ENCODE results near the gene NLGN1. TPM values are rescaled to one million over a fixed set of nuclear protein-coding genes. Genes with fewer than 3 reads are reported as not detected.

The NLGN1 gene
- total RNA-seq, 2 donors from 2014 or later, result 1.3 to 2.4 TPM

DNA sequence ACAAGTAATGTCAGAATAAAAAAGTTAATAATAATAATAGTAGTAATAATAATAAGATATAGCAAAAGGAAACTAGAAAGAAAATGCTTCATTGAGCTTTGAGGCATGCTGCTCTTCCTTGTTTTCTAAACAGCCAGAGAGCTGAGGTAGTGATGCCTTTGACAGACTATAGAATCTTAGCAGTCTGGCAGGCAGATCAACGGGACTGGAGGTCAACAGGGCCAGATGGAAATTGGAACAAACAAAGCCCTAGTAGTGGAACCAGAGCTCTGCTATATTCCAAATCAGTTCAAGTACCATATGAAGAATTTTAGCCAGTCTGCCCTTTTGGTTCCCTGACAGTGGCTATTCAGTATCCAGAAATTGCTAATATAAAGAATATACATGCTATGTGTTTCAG lies 278.6 kb downstream of the NLGN1 start:
- TF ChIP-seq, protein P1, sequence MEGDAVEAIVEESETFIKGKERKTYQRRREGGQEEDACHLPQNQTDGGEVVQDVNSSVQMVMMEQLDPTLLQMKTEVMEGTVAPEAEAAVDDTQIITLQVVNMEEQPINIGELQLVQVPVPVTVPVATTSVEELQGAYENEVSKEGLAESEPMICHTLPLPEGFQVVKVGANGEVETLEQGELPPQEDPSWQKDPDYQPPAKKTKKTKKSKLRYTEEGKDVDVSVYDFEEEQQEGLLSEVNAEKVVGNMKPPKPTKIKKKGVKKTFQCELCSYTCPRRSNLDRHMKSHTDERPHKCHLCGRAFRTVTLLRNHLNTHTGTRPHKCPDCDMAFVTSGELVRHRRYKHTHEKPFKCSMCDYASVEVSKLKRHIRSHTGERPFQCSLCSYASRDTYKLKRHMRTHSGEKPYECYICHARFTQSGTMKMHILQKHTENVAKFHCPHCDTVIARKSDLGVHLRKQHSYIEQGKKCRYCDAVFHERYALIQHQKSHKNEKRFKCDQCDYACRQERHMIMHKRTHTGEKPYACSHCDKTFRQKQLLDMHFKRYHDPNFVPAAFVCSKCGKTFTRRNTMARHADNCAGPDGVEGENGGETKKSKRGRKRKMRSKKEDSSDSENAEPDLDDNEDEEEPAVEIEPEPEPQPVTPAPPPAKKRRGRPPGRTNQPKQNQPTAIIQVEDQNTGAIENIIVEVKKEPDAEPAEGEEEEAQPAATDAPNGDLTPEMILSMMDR (IDR thresholded peaks at IDR 0.05), result no peak
- no peaks in the 10 kb centered on the region for H3K36me3 ChIP-seq
- H3K27me3 ChIP-seq, result no peaks in the 10 kb centered on the region
- H3K9me3 ChIP-seq, result no peaks in the 10 kb centered on the region
- no peak overlapping the region for H3K4me3 ChIP-seq
- no peaks in the 10 kb centered on the region for H3K4me1 ChIP-seq
- H3K27ac ChIP-seq, result no peak overlapping the region
- DNase-seq (ENCODE audit: low spot score), result no peak

DNA sequence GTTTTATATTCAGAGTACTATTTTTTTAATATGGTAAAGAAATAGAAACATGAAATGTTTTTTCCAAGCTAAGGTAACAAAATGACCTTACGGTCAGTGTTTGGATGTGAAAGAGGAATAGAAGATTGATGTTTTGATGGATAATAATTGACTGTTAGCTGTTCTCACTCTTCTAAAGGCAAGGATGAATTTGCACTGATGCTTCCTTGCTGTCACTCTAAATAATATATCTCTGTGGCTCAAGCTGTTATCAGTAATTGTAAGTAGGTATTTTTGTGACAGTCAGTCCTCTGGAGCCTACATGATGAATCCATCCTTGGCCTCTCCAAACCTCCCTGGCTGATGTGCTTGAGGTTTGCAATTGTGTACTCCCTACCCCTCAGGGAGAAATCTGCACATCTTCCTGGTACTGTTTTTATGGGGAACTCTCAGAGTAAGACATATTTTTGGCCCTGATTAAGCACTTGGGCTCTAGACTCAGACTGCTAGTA lies 283.7 kb downstream of the NLGN1 start:
- Histone ChIP-seq H3K36me3 (no peaks in the 10 kb centered on the region), H3K9me3 (no peaks in the 10 kb centered on the region), H3K27me3 (no peaks in the 10 kb centered on the region), H3K4me3 (no peak overlapping the region), H3K4me1 (no peaks in the 10 kb centered on the region), H3K27ac (no peak overlapping the region)
- no peak for DNase-seq (ENCODE audit: low spot score)
- TF ChIP-seq, protein P1 (IDR thresholded peaks at IDR 0.05), result no peak

DNA sequence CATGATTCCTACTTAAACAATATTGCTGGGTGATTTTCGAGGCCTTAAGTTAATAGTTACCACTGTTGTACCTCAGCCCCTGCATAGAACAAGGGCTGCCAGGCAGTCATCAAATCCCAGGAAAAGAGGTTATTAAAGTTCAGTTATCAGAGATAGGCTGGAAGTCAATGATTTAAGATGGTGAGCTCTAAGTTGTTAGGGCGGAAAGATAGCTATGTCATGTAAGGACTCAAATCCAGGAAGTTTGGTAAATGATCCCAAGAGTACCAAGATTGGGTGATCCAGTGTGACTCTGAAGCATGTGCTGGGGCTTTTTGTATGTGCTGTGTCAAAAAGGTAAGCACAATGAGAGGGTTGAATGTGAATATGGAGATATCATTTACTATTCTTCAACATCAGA lies 287.9 kb downstream of the NLGN1 start:
- TF ChIP-seq, protein P1 (IDR thresholded peaks at IDR 0.05), result no peak
- no peaks in the 10 kb centered on the region for H3K4me1 ChIP-seq
- H3K4me3 ChIP-seq, result no peak overlapping the region
- H3K27me3 ChIP-seq, result no peaks in the 10 kb centered on the region
- H3K27ac ChIP-seq, result no peak overlapping the region
- H3K36me3 ChIP-seq, result no peaks in the 10 kb centered on the region
- no peak for DNase-seq (ENCODE audit: low spot score)
- no peaks in the 10 kb centered on the region for H3K9me3 ChIP-seq

DNA sequence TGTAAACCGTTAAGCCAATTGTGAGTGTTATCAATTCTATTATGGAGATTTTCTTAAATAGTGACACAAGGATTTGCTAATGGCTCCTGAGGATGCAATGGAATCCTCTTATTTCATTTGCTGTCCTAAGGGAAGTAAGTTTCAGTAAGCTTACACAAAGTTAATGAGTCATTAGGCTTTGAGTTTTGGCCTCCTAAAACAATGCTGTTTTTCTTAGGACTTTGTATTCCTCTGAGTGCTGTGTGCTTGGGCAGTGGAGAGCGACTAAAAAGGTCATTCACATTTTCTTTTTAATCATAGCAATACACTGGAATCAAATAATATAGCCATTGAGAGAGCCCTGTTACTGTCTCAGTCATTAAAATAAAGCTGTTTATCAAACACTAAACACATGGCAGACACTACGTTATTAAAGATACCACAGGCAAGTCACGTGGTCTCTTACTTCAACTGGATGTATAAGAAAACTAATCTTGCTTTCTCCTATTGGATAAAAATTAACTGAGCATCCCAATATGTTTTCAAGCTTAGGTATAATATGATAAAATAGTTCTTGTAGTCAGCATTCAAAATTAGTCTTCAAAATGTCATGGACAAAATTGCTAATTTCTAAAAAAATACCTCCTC lies 290.8 kb downstream of the NLGN1 start:
- no peak overlapping the region for H3K27ac ChIP-seq
- no peaks in the 10 kb centered on the region for H3K36me3 ChIP-seq
- DNase-seq (ENCODE audit: low spot score), result no peak

DNA sequence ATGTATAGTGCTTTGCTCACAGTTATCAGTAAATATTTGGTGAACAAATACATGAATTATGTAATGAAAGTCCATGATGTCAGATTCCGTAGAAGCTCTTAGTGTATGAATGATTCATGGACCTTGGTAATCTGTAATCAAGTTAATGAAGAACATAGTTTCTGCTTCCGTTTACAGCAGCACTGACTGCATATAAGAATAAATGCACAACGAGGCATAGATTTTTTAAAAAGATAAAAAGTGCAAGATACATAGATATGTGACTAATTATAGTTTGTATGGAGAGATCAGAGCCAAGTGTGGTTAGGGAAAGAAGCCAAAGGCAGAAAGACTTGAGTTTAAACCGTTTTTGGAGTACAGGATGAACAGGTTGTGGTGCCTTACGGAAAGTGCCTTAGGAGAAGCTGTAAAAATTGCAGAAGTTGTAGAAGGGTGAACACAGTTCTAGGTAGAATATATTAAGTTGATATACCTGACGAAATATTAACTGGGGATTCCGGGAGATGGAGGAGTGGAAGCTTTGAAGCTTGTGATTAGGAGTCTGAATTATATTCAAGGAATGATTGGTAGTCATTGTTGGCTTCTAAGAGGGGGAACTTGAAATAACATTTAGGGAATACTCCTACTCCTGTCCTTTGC lies 293.1 kb downstream of the NLGN1 start:
- no peaks in the 10 kb centered on the region for H3K9me3 ChIP-seq
- H3K4me1 ChIP-seq, result no peaks in the 10 kb centered on the region
- no peaks in the 10 kb centered on the region for H3K27me3 ChIP-seq
- no peak overlapping the region for H3K27ac ChIP-seq
- TF ChIP-seq, protein P1 (IDR thresholded peaks at IDR 0.05), result no peak
- H3K4me3 ChIP-seq, result no peak overlapping the region
- no peak for DNase-seq (ENCODE audit: low spot score)
- no peaks in the 10 kb centered on the region for H3K36me3 ChIP-seq

More for the DNA sequence above, 290.8 kb downstream of the NLGN1 start:
- no peaks in the 10 kb centered on the region for H3K4me1 ChIP-seq
- H3K4me3 ChIP-seq, result no peak overlapping the region
- no peaks in the 10 kb centered on the region for H3K9me3 ChIP-seq
- TF ChIP-seq, protein P1 (IDR thresholded peaks at IDR 0.05), result no peak
- no peaks in the 10 kb centered on the region for H3K27me3 ChIP-seq
